ENCODE measurements around the gene KLHL36. TPM values are rescaled to one million over a fixed set of nuclear protein-coding genes. Genes with fewer than 3 reads are reported as not detected.

KLHL36 gene
- total RNA-seq, 1 donor from 2014 or later = 39.3 TPM

DNA sequence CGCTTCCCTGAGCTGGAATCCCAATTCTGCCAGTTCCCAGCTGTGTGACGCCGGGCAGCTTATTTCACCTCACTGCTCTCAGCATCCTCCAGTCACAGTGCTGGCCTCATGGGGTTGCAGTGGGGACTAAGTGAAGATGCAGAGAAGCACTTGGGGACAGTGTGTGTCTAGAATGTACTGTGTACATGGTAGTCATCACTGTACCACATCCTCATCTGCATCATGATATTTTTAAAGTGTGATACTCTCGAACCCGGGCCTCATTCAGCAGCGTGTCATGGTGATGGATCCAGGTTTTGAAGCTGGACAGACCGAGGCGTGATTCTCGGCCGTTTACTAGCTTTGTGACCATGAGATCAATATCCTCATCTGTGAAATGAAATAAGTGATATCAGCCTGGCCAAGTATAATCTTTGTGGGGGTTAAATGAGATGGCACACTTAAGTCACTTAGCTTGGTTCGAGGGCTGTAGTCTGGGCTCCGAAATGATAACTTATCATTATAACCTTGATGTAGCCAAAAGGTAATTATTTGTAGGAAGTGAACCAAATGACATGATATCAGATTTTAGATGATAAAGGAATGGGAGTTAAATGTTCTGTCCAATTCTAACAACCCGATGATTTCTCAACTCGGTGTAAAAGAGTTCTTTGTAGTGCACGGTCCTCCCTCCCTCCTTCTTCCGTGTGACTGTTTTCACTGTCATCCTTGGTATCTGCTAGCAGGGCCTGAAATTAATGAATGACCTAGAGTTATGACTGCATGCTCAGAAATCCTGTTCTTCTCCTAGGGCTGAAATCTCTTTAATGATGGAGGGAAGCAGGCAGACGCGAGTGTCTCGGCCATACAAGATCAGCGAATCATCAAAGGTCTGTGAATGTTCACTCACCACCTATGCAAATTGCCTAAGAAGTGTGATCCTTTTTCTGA, 2.0 kb downstream of the KLHL36 start:
- no peak for DNase-seq (ENCODE audit: extremely low spot score in 2 of 2)
- Histone ChIP-seq H3K27ac (no peak overlapping the region), H3K4me3 (no peak overlapping the region), H3K36me3 (peaks cover 0 to 21% of the 10 kb centered on the region in 2 donors), H3K4me1 (peaks cover 28% of the 10 kb centered on the region), H3K9me3 (no peaks in the 10 kb centered on the region), H3K27me3 (no peaks in the 10 kb centered on the region)
- TF ChIP-seq POLR2AphosphoS5 (IDR thresholded peaks at IDR 0.05; ENCODE audit: insufficient read depth in 1 of 2, low read depth in 1 of 2) (no peak), POLR2A (IDR thresholded peaks at IDR 0.05) (no peak)
- TF ChIP-seq, protein P1, sequence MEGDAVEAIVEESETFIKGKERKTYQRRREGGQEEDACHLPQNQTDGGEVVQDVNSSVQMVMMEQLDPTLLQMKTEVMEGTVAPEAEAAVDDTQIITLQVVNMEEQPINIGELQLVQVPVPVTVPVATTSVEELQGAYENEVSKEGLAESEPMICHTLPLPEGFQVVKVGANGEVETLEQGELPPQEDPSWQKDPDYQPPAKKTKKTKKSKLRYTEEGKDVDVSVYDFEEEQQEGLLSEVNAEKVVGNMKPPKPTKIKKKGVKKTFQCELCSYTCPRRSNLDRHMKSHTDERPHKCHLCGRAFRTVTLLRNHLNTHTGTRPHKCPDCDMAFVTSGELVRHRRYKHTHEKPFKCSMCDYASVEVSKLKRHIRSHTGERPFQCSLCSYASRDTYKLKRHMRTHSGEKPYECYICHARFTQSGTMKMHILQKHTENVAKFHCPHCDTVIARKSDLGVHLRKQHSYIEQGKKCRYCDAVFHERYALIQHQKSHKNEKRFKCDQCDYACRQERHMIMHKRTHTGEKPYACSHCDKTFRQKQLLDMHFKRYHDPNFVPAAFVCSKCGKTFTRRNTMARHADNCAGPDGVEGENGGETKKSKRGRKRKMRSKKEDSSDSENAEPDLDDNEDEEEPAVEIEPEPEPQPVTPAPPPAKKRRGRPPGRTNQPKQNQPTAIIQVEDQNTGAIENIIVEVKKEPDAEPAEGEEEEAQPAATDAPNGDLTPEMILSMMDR (IDR thresholded peaks at IDR 0.05) = no peak
- intact Hi-C loops (cut with DNase I) = no loop called here

DNA sequence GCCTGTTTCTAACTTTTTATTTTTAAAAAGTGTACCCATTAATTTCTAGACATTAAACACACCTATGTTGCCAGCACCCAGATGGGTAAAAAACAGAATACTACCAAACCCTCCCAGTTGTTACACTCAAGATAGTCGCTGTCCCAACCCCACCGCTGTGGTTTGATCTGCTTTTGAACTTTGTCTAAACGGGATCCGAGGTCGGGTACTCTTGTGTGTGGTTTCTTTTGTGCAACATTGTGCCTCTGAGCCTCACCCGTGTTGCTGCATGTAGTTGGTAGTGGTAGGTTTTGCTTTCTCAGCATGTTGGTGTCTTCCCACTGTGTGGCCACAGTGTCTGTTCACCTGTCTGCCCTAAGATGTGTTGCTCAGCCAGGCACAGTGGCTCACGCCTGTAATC, 4.3 kb downstream of the KLHL36 start:
- Histone ChIP-seq H3K27me3 (no peaks in the 10 kb centered on the region), H3K9me3 (no peaks in the 10 kb centered on the region), H3K27ac (no peak overlapping the region), H3K4me1 (peaks cover 24% of the 10 kb centered on the region), H3K36me3 (peaks cover 6 to 32% of the 10 kb centered on the region in 2 donors), H3K4me3 (no peak overlapping the region)
- TF ChIP-seq POLR2AphosphoS5 (IDR thresholded peaks at IDR 0.05; ENCODE audit: insufficient read depth in 1 of 2, low read depth in 1 of 2) (no peak), POLR2A (IDR thresholded peaks at IDR 0.05) (no peak)
- TF ChIP-seq, protein P1 (IDR thresholded peaks at IDR 0.05) = no peak
- no peak for DNase-seq (ENCODE audit: extremely low spot score in 2 of 2)
- intact Hi-C loops (cut with DNase I) = no loop called here

DNA sequence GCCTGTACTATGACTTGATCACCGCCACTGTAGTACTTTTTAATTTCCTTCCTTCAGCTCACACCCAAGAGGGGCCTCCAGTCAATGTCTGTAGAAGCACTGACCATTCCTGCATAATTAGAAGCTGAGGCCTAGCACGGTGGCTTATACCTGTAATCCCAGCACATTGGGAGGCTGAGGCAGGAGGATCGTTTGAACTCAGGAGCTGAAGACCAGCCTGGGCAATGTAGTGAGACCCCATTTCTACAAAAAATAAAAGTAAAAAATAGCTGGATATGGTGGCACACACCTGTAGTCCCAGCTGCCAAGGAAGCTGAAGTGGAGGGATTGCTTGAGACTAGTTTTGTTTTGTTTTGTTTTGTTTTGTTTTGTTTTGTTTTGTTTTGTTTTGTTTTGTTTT, 5.9 kb downstream of the KLHL36 start:
- no peak overlapping the region for H3K27ac ChIP-seq
- peaks cover 15% of the 10 kb centered on the region for H3K4me1 ChIP-seq
- no peak for DNase-seq (ENCODE audit: extremely low spot score in 2 of 2)
- TF ChIP-seq POLR2A (IDR thresholded peaks at IDR 0.05) (no peak), POLR2AphosphoS5 (IDR thresholded peaks at IDR 0.05; ENCODE audit: insufficient read depth in 1 of 2, low read depth in 1 of 2) (no peak)
- TF ChIP-seq, protein P1 (IDR thresholded peaks at IDR 0.05) = no peak
- peaks cover 6 to 49% of the 10 kb centered on the region in 2 donors for H3K36me3 ChIP-seq
- no peaks in the 10 kb centered on the region for H3K9me3 ChIP-seq
- no peaks in the 10 kb centered on the region for H3K27me3 ChIP-seq
- intact Hi-C loops (cut with DNase I) = no loop called here
- H3K4me3 ChIP-seq = no peak overlapping the region

DNA sequence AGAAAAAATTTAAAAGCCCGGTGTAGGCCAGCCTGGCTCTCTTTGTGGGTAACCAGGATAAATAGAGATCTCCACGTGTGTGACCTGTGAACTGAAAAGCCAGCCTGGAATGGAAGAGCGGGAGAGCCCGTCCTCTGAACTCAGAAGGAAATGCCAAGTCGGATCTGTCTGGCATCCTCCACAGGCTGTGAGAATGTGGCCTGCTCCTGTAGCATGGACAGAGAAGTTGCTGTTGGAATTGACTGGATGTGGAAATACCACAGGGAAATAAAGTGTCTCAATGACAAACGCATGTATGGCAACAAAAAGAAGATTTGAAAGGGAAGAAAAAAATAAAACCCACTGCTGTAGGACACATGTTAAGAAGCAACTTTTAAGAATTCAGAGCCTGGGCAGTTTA, 6.7 kb downstream of the KLHL36 start:
- Histone ChIP-seq H3K4me3 (no peak overlapping the region), H3K36me3 (peaks cover 6 to 57% of the 10 kb centered on the region in 2 donors), H3K27me3 (no peaks in the 10 kb centered on the region), H3K9me3 (no peaks in the 10 kb centered on the region), H3K27ac (no peak overlapping the region), H3K4me1 (peaks cover 7% of the 10 kb centered on the region)
- TF ChIP-seq POLR2AphosphoS5 (IDR thresholded peaks at IDR 0.05; ENCODE audit: insufficient read depth in 1 of 2, low read depth in 1 of 2) (no peak), POLR2A (IDR thresholded peaks at IDR 0.05) (no peak)
- TF ChIP-seq, protein P1 (IDR thresholded peaks at IDR 0.05) = no peak
- intact Hi-C loops (cut with DNase I) = no loop called here
- DNase-seq (ENCODE audit: extremely low spot score in 2 of 2) = no peak

DNA sequence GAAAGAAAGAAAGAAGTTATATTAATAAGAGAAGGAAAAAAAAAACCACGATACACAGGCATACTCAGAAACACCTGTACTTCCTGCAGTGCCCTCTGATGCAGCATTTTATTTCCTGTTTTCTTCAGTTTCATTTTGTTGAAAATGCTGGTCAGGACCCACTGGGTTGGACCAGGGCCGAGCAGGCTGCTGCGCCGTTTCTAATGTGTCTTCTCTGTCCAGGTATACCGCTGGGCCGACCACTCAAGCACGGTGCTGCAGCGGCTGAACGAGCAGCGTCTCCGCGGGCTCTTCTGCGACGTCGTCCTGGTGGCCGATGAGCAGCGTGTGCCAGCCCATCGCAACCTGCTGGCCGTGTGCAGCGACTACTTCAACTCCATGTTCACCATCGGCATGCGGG, 8.3 kb downstream of the KLHL36 start:
- Histone ChIP-seq H3K4me3 (no peak overlapping the region), H3K36me3 (peaks cover 6 to 72% of the 10 kb centered on the region in 2 donors), H3K9me3 (no peaks in the 10 kb centered on the region), H3K27ac (no peak overlapping the region), H3K4me1 (no peaks in the 10 kb centered on the region), H3K27me3 (no peaks in the 10 kb centered on the region)
- no peak for DNase-seq (ENCODE audit: extremely low spot score in 2 of 2)
- TF ChIP-seq POLR2A (IDR thresholded peaks at IDR 0.05) = no peak
- no peak for TF ChIP-seq POLR2AphosphoS5 (IDR thresholded peaks at IDR 0.05; ENCODE audit: insufficient read depth in 1 of 2, low read depth in 1 of 2)
- TF ChIP-seq, protein P1 (IDR thresholded peaks at IDR 0.05) = no peak
- intact Hi-C loops (cut with DNase I) = no loop called here

Measured in vagina (tissue), 2 donors.